Lower leg skin (tissue), 3 donors: ENCODE results near the gene COMMD7.

Source experiments
- CTCF ChIP-seq, 3 donors: fragments of 450-650 bp; IDR thresholded peaks; one replicate each; pipeline ENCODE4 v1.5.1; 2016; ENCODE audit warnings: antibody characterized with exemption in 3 of 3, mild to moderate bottlenecking in 3 of 3, moderate library complexity in 2 of 3
- POLR2A ChIP-seq, 2 donors: fragments of 450-650 bp; IDR thresholded peaks; one replicate each; pipeline ENCODE4 v1.6.1; 2016 to 2017; ENCODE audit warnings: antibody characterized with exemption in 2 of 2, mild to moderate bottlenecking in 1 of 2, moderate library complexity in 1 of 2

GRCh38 chr20:32790751-32791057 is 47.4 kb upstream of the COMMD7 start:
- no peak for TF ChIP-seq POLR2A (IDR thresholded peaks at IDR 0.05)
- no peak for TF ChIP-seq CTCF (IDR thresholded peaks at IDR 0.05)
